GM21381 (cell line): ENCODE data around the gene EIF3K.

Source experiments
- ATAC-seq: cut with Tn5 transposase; IDR thresholded peaks from one replicate; pipeline ENCODE4 v1.9.1; 2021; ENCODE audit warnings: mild to moderate bottlenecking, moderate library complexity; ENCODE audit not compliant: unreplicated experiment

EIF3K gene

GRCh38 chr19:38648769-38649304, 29.8 kb downstream of the EIF3K start:
- no peak for ATAC-seq

- no peak for ATAC-seq
These were observed 30.6 kb downstream of the EIF3K start for GRCh38 chr19:38649305-38650171.

- ATAC-seq: no peak
These were observed 31.3 kb downstream of the EIF3K start for GRCh38 chr19:38650172-38650775.

GRCh38 chr19:38650911-38651584, 32.1 kb downstream of the EIF3K start:
- no peak for ATAC-seq

- ATAC-seq: no peak
These were observed 34.1 kb downstream of the EIF3K start for GRCh38 chr19:38653028-38653571.

- ATAC-seq: no peak
These were observed 35.7 kb downstream of the EIF3K start for GRCh38 chr19:38654628-38655055.

- no peak for ATAC-seq
These were observed 36.3 kb downstream of the EIF3K start for GRCh38 chr19:38655148-38655824.

- ATAC-seq: no peak
These were observed 37.4 kb downstream of the EIF3K start for GRCh38 chr19:38656171-38656981.

GRCh38 chr19:38657633-38658222, 38.7 kb downstream of the EIF3K start:
- ATAC-seq: no peak

- no peak for ATAC-seq
These were observed 39.7 kb downstream of the EIF3K start for GRCh38 chr19:38658462-38659306.

GRCh38 chr19:38660724-38661123, 41.7 kb downstream of the EIF3K start:
- ATAC-seq: no peak

GRCh38 chr19:38661136-38661535, 42.1 kb downstream of the EIF3K start:
- ATAC-seq: no peak

GRCh38 chr19:38661996-38662395, 43.0 kb downstream of the EIF3K start:
- no peak for ATAC-seq

GRCh38 chr19:38662537-38663155, 43.7 kb downstream of the EIF3K start:
- no peak for ATAC-seq

- ATAC-seq: no peak
These were observed 44.2 kb downstream of the EIF3K start for GRCh38 chr19:38663156-38663651.

GRCh38 chr19:38663957-38664502, 45.0 kb downstream of the EIF3K start:
- ATAC-seq: no peak

GRCh38 chr19:38664503-38665211, 45.7 kb downstream of the EIF3K start:
- no peak for ATAC-seq
